ENCODE results near the gene HNRNPM.
"Not testable (repeated sequence)": the region's sequence is repeated elsewhere in the genome, so short reads cannot be mapped to it uniquely, and the experiment has no call there.

The HNRNPM gene, protein sequence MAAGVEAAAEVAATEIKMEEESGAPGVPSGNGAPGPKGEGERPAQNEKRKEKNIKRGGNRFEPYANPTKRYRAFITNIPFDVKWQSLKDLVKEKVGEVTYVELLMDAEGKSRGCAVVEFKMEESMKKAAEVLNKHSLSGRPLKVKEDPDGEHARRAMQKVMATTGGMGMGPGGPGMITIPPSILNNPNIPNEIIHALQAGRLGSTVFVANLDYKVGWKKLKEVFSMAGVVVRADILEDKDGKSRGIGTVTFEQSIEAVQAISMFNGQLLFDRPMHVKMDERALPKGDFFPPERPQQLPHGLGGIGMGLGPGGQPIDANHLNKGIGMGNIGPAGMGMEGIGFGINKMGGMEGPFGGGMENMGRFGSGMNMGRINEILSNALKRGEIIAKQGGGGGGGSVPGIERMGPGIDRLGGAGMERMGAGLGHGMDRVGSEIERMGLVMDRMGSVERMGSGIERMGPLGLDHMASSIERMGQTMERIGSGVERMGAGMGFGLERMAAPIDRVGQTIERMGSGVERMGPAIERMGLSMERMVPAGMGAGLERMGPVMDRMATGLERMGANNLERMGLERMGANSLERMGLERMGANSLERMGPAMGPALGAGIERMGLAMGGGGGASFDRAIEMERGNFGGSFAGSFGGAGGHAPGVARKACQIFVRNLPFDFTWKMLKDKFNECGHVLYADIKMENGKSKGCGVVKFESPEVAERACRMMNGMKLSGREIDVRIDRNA

DNA sequence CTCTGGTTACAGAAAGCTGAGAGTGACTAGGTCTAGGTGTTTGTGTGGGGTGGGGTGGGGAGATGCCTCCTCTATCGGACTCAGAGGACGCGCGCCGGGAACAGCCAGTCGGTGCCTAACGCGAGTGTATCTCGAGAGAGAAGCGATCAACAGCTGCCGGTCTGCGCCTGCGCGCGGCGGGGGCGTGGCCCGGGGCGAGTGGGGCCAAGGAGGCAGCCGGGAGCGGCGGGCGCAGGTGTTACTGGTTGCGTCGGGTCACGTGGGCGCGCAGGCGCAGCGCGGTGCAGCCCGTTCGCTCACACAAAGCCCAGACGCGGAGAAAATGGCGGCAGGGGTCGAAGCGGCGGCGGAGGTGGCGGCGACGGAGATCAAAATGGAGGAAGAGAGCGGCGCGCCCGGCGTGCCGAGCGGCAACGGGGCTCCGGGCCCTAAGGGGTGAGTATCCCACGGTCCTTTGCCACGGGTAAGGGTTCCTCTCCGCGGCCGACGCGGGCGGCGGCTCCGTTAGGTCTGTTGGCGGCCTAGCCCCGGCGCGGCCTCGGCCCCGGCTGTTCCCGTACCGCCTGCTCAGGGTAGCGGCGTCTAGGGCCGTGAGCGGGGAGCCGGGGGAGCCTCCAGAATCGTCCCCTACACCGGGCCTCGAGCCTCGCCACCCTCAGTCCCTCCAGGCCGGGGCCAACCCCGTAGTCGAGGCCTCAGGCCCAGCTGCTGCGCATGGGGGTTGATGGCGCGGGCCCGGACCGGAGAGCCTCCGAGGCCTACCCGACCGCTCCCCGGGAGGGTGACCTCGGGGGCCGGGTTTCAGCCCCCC, at the start of gene HNRNPM:
HNRNPM (plus strand) TSS at position 299 of the 811 bp plus-strand sequence; CDS start at position 323, 24 bp downstream.
- peak; percentile 93 for DNase-seq

DNA sequence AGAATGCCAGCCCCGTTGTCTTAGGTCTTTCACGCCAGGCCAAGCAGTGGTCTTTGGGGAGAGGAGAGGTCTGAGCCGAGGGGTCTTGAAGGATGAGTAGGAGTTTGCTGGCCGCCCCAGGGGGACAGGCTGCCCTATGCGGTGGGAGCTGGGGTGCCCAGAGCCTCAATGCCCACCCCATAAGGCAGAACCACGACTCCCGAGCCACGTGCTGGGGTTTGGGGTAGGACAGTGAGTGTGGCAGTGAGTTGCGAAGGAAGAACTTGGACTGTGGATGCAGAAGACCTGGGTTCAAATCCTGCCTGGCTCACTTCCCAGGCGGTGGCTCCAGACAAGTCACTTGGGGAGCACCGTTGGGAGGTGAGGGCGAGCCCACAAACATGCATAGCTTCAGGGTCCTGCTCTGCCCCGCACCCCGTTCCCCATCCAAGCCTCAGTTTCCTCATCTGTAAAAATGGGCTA, 49.1 kb upstream of the HNRNPM start:
- DNase-seq, result no peak

DNA sequence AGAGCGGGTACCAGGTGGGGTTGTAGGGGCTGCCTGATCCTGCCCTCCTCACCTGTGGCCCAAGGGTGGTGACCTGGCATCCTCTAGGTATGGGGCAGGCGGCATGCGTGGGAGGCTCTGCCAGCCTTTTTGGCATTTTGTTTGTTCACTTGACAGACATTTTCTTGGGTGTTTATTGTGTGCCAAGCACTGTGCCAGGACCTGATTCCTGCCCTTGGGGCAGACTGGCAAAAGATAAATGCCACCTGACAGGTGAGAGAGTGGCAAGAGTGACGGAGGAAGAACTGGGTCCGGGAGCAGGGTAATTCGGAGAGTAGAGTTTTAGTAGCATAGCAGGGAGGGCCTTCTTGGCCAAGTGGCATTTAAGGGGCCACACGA, 48.6 kb upstream of the HNRNPM start:
- no peak for DNase-seq

DNA sequence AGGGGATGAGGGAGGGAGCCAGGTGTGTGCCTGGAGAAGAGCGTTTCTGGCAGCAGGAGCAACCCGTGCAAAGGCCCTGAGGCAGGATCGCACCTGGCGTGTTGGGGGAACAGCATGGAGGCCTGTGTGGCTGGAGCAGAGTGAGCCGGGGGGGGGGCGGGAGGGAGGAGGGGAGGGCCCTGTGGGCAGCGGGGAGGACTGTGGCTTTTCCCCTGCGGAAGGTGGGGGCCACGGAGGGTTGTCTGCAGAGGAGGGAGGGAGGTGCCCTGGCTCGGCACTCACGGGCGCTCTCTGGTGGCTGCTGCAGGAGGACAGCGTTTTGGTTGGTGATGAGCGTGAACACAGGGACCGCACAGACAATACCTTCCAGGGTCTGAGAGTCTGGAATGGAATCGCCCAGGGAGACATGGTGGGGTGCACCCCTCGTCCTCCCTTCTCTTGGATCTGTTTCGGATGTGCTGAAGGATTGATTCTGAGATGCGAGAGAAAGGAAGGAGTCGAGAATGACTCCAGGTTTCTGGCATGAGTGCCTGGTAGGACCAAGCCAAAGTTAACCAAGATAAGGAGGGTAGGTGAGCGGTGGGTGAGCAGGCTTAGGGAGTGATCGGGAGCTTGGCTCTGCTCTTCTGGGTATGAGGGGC, 48.1 kb upstream of the HNRNPM start:
- no peak for DNase-seq

DNA sequence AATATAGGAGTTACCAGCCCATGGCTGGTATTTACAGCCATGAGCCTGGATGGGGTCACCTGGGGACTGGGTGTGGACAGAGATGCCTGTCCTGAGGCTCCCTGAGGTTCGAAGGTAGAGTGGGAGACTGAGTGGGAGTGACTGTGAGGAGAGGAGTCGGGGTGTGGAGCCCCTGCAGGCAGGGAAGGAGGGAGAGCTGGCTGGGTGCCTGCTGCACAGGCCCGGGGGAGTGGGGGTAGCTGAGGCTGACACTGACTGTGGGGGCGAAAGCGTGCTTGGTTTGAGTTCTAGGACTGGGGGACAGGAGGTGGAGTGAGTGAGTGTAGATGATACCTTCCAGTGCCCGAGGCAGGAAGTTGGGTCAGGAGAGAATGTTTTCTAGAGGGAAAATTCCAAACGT, 47.5 kb upstream of the HNRNPM start:
- DNase-seq, result no peak

DNA sequence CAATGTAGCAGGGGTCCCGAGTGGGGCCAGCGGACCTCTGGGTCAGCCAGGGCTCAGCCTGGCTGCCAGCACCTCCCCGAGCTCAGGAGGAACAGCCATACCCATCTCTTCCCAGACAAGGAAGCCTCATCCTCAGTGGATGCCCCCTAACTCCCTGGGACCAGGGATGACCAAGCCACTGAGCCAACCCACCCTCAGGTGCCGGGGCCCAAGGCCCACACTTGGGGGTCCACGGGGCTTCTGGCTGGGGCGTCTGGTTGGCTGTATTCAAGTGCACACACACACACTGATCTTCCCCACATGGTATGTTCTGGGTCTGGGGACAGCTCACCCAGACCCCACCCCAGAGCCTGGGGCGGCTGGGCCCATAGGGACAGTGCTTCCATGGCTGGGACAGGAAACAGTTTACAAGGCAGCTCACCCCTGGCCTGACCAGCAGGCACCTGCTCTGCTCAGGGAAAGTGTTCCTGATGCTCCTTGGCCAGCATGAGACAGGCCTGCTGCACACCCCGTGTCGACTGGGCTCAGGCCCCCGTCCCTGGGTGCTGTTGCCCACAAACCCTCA, 46.9 kb upstream of the HNRNPM start:
- DNase-seq, result no peak

DNA sequence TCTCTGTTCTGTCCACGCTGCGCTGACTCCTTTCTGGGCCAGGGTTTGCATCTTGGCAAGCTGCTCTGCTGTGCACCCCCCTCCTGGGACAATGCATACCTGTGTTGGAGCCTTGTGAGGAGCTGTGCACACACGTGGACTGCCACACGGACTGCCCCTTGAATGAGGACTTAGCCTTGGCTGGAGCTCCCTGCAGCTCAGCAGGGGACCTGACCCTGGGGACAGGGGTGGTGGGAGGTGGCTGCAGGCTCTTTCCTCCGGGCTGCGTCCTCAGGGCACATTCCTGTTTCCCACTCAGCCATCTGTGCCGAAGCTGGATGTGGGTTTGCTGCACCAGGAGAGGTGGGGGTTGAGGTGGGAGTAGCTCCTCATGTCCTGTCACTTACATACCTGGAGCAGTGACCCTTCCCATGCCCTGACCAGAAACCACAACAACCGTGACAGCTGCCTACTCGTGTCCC, 46.4 kb upstream of the HNRNPM start:
- no peak for DNase-seq

DNA sequence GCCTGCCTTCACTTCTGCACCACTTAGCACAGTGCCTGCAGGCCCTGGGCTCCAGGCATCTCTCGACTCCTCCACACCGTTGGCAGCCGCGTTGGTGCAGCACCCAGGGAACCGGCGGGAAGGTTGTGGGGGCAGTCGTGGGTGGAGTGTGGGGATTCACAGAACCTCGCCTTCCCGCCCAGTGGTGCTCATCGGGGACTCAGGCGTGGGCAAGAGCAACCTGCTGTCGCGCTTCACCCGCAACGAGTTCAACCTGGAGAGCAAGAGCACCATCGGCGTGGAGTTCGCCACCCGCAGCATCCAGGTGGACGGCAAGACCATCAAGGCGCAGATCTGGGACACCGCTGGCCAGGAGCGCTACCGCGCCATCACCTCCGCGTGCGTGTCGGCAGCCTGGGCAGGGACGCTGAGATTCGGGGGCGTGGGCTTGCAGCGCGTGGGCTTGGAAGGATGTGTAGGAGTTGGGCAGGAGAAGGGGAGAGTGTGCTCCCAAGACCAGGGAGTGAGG, 45.0 kb upstream of the HNRNPM start:
- no peak for DNase-seq

DNA sequence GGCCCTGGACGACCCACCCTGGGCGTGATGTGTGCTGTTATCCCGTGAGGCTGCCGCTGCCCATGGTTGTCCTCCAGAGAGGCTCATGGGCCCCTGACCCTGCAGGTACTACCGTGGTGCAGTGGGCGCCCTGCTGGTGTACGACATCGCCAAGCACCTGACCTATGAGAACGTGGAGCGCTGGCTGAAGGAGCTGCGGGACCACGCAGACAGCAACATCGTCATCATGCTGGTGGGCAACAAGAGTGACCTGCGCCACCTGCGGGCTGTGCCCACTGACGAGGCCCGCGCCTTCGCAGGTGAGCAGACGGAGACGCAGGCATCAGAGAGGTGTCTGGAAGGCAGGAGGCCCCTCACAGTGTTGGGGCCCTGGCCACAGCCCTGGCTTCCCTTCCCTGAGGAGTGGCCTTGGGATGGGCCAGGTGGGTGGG, 42.8 kb upstream of the HNRNPM start:
- DNase-seq, result no peak

DNA sequence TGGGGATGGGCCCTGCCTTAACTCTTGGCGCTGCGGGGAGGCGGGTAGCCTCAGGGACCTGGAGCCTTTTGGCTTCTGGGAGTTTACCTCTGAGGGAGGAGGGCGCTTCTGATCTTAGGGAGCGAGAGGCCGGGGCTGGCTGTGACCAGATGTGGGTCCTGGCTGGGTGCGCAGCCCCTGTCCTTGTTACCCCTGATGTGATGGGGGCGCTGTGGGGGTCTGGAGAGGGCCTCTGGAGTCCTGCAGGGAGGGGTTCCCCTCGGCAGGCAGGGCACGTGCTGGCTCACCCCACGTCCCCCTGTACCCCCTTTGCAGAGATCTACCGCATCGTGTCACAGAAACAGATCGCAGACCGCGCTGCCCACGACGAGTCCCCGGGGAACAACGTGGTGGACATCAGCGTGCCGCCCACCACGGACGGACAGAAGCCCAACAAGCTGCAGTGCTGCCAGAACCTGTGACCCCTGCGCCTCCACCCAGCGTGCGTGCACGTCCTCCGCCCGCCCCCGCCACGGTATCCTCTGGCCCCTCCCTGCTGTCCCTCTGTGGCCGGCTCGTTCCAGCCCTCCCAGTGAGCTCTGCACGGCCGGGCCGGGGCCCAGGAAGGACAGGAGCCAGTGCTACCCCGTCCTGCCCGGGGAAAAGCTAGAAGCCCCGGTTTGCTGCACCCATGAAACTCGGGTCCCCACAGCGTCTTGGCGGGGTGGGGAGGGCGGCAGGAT, 41.5 kb upstream of the HNRNPM start:
- DNase-seq, result no peak

DNA sequence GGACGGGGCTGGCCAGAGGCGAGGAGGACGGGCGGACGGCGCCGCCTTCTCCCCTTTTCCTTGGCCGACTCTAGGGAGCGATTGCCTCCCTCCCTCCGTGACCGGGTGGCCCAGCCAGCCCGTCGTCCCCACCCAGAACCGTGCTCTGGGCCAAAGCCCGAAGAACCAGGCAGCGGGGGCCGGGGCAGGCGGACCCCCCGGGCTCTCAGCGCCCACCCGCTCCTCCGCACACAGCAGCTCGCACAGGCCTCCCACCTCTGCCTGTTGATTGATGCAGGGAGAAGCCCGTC, 41.0 kb upstream of the HNRNPM start:
- no peak for DNase-seq

DNA sequence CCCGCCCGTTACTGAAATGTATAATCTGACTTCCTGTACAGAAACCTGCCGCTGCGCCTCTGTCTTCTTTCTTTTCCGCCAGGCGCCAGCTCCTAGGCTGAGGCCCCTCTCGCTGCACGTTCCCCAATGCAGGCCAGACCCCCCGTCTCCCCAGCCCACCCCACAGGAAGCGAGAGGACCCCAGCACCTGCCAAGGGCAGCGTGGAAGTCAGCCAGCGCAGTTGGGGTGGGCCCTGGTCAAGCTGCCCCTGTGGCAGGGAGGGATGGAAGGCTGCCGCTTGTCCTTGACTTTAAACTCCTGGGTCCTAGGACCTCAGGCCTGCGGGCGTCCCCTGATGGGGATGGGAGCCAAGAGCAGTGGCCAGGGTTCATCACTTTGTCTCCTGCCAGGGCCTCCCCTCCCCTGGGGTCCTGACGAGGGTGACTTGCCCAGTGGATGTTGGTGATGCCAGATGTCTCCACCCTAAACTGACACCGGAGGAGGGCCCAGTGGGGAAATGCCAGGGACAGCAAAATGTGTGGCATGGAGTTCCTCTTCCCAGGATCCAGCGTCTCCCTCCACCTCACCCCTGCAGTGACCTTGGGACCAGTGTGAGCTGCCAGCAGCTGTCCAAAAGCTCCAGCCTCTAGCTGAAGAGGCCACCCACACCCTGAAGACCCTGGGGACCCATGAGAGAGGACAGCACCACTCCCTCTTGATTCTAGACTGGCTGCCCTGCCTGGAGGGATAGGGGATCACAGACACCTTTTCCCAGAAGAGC, 40.2 kb upstream of the HNRNPM start:
- DNase-seq, result no peak

DNA sequence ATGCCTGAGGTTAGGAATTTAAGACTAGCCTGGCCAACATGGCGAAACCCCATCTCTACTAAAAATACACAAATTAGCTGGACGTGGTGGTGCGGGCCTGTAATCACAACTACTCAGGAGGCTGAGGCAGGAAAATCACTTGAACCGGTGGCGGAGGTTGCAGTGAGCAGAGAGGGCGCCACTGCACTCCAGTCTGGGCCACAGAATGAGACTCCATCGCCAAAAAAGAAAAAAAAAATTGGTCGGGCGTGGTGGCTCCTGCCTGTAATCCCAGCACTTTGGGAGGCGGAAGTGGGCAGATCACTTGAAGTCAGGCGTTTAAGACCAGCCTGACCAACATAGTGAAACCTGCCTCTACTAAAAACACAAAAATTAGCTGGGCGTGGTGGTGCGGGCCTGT, 34.1 kb upstream of the HNRNPM start:
- DNase-seq, result not testable (repeated sequence)

DNA sequence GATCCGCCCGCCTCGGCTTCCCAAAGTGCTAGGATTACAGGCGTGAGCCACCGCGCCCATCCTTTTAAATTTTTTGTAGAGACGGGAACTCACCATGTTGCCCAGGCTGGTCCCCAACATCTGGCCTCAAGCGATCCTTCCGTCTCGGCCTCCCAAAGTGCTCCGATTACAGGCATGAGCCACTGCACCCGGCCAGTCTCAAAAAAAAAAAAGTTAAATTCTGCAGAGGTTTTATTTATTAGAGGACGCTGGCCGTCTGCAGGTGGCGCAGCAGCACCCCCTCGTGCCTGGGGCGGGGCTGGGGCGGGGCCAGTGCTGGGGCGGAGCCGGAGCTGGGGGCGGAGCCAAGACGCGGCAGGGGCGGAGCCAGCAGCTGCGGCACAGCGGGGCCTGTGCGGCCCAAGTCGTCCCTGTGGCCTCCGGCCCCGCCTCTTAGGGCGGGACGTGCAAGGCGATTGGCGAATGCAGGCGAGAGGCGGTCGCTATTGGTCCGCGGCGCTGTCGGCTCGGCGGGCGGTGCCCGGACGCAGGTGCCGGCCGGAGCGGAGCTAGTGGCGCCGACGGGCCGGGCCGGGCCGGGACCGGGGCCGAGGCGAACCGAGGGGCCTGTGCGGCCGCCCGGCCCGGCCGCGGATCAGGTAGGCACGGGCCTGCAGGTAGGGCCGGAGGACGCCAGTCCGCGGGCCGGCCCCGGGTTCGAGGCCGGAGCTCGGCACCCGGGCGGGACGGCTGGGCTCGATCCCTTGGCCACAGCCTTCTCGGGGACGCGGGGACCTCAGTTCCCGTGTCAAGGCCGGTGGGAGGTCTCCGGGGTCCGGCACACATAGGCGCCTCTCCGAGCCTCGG, 31.8 kb upstream of the HNRNPM start, which contains the start of gene MARCHF2:
MARCHF2 (plus strand) TSS at position 523 of the 846 bp plus-strand sequence. CDS start 8,536 bp downstream, outside the sequence.
- peak; percentile 92 for DNase-seq

DNA sequence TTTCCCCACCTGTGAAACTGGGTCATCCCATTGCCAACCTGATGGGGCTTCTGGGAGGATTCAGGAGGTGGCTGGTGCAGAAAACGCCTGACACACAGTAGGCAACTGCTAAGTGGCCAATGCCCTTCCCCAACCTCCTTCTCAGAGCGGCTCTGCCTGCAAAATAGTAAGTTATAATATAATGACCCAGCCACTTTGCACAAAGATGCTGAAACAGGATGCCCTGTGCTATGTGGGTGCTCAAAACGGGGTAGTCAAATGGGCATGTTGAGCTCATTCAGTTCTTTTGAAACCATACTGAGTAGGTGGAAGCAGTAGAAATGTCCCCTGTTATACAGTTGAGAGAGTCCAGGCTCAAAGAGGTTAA, 31.2 kb upstream of the HNRNPM start:
- no peak for DNase-seq

DNA sequence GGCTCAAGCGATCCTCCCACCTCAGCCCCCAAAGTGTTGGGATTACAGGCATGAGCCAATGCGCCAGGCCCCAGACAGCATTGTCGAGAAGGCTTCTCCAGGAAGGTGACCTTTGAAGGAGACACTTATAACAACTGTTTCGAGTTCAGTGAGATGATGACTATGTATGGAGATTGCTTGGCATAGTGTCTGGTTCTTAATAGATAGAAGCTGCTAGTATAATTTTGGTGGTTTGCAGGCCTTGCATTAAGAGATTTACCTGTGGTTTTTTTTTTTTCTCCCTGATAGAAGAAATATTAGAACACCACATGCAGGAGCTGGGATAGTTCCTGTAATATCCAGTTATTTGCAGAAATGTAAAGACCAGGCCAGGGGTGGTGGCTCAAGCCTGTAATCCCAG, 28.0 kb upstream of the HNRNPM start:
- DNase-seq, result no peak

DNA sequence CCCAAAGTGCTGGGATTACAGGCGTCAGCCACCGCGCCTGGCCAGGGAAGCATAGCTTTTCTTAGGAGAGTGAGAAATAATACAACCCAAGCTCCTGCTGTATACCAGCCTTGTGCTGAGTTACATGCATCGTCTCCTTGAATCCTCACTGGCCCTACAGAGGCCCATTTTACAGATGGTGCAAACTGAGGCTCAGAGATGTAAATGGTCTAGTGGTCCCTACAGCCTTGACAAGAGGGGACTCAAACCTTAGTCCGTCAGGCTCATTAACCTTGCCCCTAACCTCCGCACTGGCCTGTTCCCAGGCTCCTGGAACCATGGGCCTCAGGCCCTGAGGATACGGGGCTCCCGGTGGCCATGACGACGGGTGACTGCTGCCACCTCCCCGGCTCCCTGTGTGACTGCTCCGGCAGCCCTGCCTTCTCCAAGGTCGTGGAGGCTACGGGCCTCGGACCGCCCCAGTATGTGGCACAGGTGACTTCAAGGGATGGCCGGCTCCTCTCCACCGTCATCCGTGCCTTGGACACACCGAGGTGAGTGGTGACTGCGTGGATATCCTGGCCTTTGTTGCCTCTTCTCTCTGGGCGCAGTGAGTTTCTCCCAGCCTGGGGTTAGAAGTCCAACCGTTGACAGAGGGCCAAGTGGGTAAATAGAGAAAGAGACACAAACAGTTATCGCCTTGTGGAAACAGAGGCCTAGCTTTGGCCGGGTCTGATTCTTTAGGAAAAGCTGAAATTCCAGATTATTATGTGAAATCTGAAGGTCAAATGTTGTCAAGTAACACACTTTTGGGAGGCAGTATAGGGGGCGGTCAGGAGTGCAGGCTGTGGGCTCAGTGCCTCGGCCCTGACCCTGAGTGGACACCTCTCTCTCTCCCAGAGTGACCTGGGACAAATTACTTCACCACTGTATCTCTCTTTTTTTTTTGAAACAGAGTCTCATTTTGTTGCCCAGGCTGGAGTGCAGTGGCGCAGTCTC, 23.0 kb upstream of the HNRNPM start:
- DNase-seq, result no peak

DNA sequence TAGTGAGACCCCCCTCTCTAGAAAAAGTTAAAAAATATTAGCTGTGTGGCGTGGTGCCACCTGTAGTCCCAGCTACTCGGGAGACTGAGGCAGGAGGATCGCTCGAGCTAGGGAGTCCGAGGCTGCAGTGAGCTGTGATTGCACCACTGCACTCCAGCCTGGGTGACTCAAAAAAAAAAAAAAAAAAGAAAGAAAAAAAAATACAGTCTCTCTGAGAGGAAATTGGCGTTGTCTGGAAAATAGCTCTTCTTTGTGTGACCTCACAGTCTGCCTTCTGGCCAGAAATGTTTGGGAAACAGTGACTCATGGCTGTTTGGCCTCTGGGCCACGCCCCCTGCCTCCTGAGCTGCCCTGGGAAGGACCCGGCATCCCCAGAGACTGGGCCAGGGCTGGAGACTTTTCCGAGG, 21.0 kb upstream of the HNRNPM start:
- no peak for DNase-seq

DNA sequence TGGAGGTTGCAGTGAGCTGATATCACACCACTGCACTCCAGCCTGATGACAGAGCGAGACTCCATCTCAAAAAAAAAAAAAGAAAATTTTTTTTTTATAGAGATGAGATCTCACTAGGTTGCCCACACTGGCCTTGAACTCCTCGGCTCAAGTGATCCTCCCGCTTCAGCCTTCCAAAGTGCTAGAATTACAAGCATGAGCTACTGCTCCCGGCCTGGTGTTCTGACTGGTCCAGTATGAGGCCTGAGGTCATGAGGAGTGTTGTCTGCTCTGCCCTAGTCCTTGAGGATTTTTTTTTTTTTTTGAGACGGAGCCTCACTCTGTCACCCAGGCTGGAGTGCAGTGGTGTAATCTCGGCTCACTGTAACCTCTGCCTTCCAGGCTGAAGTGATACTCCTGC, 19.4 kb upstream of the HNRNPM start:
- DNase-seq, result not testable (repeated sequence)
